GM18520 (cell line): ENCODE measurements around the gene VAT1L.

Experiments used
- ATAC-seq: cut with Tn5 transposase; IDR thresholded peaks from one replicate; pipeline ENCODE4 v1.9.1; 2021; ENCODE audit not compliant: unreplicated experiment

The VAT1L gene

GRCh38 chr16:77833921-77834634 is 45.7 kb downstream of the VAT1L start:
- ATAC-seq, result no peak

GRCh38 chr16:77834635-77835540 is 46.5 kb downstream of the VAT1L start:
- ATAC-seq, result no peak

GRCh38 chr16:77836801-77837200 is 48.4 kb downstream of the VAT1L start:
- no peak for ATAC-seq

DNA sequence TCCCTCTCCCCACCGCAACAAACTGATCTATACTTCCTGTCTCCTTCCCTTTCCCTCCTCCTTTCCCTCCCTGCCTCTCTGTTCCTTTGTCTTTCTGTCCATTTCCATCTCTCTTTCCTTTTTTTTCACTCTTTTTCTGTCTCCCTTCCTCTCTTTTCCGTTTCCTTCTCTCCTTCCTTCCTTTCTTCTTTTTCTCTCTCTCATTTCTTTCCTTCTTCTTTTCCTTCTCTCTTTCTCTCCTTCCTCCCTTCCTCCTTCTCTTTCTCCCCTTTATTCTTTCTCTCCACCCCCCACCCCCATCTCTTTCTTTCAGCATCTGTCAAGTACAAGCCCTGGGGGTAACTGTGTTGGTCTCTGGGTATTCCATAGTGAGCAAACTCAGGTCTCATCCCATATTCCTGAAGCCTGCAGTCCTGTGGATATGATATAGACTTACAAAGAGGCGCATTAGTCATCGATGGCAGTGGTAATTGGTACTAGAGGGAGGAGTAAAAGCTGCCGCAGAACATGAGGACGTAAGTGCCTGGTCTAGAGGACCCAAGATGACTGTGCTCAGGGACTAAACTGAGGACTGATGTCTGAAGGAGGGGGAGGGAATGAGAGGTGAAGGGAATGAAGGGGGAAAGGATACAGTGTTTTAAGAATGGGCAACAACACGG is 50.4 kb downstream of the VAT1L start:
- no peak for ATAC-seq

DNA sequence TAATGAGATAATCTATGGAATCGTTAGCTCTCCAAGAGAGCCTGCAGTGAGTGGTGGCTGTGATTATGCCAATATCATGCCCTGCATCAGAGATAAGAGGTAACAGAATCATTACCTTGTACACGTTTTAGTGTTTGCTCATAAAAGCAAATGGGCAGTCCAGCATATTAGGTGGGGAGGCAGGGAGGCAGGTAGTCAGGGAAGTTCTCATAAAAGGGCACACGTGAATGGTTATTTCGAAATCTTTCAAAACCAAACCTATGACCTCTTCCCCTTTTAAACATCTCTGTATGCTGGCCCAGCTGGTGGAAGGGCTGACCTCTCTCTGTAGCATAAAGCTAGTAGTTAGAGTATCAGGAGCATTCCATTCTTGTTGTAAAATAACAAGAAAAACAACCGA is 51.7 kb downstream of the VAT1L start:
- no peak for ATAC-seq

GRCh38 chr16:77840673-77841501 is 52.5 kb downstream of the VAT1L start:
- no peak for ATAC-seq

- ATAC-seq, result no peak
Measured at GRCh38 chr16:77841502-77841763, 53.1 kb downstream of the VAT1L start.

DNA sequence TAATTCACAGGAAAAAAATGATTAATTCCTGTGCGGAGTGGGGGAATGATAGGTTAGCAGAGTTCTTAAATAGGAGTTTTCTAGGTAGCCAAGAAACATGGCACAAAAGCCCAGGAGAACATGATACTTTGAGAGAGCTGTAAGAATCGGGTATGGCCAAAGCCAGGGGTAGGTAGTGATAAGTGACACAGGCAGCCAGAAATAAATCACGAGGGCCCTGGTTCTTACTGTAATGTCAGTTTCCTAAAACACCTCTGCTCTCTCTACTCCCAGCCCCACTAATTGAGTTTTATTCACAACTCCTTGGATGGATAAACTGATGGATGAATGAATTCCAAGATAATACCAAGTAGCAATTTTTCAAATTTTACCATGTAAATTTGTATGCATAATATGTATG is 54.1 kb downstream of the VAT1L start:
- no peak for ATAC-seq

- no peak for ATAC-seq
Measured at GRCh38 chr16:77843405-77843804, 55.0 kb downstream of the VAT1L start.

- ATAC-seq, result no peak
Measured at GRCh38 chr16:77844801-77845200, 56.4 kb downstream of the VAT1L start.

GRCh38 chr16:77849646-77850258 is 61.4 kb downstream of the VAT1L start:
- no peak for ATAC-seq

GRCh38 chr16:77850636-77851333 is 62.4 kb downstream of the VAT1L start:
- no peak for ATAC-seq

GRCh38 chr16:77853161-77853560 is 64.8 kb downstream of the VAT1L start:
- ATAC-seq, result no peak

DNA sequence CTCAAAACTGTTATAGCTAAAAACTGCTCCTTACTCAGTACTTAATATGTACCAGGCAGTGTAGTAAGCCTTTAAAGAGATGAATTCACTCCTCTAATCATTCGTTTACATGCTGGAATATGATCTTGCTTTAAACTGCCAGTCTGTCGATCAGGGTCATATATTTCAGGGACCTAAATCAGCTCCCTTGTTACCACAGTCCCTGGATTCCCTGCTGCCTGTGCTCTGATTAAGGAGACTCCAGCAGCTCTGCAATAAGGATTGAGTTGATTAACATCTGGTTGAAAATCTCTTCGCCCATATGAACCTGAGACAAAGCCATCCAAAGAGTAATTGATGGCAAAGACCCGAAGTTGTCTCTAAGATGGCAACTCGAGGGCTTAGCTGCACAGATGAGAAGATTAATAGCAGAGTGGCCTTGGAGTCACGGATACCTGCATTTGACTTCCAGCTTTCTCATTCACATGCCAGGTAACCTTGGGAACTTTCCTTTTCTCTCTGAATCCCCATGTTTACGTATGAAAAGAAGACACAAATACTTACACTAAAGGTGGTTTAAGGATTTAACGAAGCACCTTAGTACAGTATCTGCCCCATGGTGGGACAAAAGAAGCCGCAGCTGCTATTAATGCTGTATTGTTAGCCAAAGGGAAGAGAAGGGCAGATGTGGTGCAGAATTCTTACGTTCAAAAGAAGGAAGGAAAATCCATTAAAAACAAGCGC is 68.2 kb downstream of the VAT1L start:
- no peak for ATAC-seq

DNA sequence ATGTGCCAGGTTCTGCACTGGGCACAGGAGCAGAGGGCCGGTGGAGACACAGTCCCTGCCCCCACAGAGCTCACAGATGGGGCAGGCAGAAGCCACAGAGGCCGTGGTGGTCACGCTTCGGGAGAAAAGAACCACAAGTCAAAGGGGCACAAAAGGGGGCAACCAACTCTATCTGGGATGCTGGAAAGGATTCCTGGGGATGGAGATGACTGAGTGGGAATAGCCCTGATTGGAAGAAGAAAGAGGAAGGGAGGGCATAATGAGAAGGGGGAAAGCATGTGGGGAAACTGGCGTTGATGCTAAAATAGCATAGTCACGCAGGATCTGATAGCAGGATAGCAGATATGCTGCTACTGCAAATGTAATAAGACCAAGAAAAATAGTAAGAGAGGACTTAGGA is 69.7 kb downstream of the VAT1L start:
- no peak for ATAC-seq

DNA sequence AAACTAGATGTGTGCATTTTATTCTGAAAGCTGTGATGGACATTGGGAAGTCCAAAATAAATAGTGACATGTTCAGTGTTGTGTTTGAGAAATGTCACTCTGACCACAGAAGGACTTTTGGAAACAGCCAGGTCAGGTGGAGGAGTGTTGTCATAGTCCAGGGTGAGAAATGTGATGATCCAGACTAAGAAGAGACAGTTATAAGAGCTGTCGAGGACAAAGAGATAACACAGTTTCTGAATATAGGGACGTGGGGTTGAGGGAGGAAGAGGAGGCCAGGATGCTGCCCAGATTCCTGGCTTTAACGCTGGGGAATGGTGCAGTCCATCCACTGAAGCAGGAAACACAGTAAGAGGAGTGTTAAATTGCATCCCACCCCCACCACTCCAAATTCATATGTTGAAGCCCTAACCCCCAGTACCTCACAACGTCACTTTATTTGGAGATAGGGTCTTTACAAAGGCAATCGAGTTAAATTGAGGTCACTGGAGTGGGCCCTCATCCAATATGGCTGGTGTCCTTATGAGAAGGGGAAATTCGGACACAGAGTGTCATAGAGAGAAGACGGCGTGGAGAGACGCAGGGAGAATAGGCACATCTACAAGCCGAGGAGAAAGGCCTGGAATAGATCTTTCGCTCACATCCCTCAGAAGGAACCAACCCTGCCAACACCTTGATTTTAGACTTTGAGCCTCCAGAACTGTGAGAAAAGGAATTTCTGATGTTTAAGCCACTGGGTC is 71.3 kb downstream of the VAT1L start:
- no peak for ATAC-seq

DNA sequence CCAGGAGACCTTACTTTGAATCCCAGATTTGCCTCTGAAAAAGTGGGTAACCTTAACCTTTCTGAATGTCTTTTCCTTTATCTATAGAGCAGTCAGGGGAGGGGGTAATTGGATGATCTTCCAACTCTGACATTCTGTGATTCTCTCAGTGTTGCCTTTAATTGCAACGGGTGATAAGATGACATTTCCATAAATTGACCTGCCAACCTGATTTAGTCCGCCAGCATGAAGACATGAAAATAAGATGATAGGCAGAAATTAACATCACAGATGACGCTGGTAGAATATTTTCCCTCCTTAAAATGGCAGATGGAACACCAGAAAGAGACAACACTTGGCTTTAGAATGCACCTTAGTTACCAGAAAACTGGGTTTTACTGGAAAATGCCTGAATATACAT is 72.6 kb downstream of the VAT1L start:
- no peak for ATAC-seq

DNA sequence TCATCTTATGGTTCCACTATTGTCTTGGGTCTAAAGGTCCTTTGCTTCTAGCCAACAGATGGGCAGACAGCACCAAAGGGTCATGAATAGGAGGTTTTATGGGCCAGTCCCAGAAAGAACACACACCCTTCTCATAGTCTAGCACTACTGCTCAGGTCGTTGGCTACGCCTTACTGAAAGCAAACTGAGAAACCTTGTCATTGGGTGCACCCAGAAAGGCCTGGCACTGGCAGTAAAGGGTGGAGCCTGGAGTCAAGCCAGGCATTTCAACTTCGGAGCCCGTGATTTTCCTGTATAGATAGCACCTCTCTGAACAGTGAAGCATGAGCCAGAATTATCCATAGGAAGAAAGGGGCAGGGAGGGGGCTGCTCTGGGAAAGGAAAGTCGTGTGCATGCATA is 74.9 kb downstream of the VAT1L start:
- ATAC-seq, result no peak

DNA sequence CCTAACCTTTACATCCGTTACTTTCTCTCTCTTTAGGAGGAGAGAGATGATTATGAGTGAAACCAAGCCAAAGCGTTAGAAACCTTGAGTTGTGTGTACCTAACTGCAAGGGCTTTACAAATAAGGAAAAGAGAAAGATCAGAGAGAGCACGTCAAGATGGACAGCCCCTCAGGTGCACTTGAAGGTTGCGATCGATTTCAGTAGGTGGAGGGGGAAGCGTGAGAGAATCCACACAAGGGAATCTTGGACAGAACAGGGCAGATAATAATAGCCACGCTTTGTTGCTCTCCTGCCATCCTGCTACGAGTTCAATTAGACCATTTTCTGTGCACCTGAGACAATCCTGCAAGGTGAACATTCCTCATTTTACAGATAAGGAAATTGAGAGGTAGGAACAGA is 78.4 kb downstream of the VAT1L start:
- no peak for ATAC-seq
